Prostate gland (tissue), 2 donors: ENCODE data around the gene MAPKAP1.

ENCODE experiments used
- POLR2A ChIP-seq: fragments of 450-650 bp; IDR thresholded peaks from one replicate; pipeline ENCODE4 v1.6.1; 2016; ENCODE audit warnings: antibody characterized with exemption, mild to moderate bottlenecking
- POLR2AphosphoS5 ChIP-seq: sonication (generic); formaldehyde crosslinking; IDR thresholded peaks from one replicate; pipeline ENCODE4 v1.6.1; 2017; ENCODE audit warnings: antibody characterized with exemption
- TF ChIP-seq, protein P1 (sequence below), 4 experiments: fragments of 200-600 bp in 2 of 4; fragments of 450-650 bp in 2 of 4; sonication (generic) in 2 of 4; IDR thresholded peaks; 1 replicate in 3 of 4; 2 replicates in 1 of 4; pipeline ENCODE4 v1.5.1; 2016 to 2019; ENCODE audit warnings: antibody characterized with exemption in 4 of 4, mild to moderate bottlenecking in 2 of 4, moderate library complexity in 2 of 4

- no peak for TF ChIP-seq POLR2AphosphoS5
- TF ChIP-seq, protein P1, sequence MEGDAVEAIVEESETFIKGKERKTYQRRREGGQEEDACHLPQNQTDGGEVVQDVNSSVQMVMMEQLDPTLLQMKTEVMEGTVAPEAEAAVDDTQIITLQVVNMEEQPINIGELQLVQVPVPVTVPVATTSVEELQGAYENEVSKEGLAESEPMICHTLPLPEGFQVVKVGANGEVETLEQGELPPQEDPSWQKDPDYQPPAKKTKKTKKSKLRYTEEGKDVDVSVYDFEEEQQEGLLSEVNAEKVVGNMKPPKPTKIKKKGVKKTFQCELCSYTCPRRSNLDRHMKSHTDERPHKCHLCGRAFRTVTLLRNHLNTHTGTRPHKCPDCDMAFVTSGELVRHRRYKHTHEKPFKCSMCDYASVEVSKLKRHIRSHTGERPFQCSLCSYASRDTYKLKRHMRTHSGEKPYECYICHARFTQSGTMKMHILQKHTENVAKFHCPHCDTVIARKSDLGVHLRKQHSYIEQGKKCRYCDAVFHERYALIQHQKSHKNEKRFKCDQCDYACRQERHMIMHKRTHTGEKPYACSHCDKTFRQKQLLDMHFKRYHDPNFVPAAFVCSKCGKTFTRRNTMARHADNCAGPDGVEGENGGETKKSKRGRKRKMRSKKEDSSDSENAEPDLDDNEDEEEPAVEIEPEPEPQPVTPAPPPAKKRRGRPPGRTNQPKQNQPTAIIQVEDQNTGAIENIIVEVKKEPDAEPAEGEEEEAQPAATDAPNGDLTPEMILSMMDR (IDR thresholded peaks at IDR 0.05): no peak
- no peak for TF ChIP-seq POLR2A
Observed at GRCh38 chr9:125561509-125562148, 145.4 kb downstream of the MAPKAP1 start.
